Natural killer cell treated with Interleukin-12 subunit alpha and Interleukin-12 subunit beta and Interleukin-15 and Interleukin-18, amount 100 ng/mL, for 72 hours (primary cell): ENCODE measurements around the gene FCHO1. TPM values are rescaled to one million over a fixed set of nuclear protein-coding genes. Genes with fewer than 3 reads are reported as not detected.
"Not testable (repeated sequence)": the region's sequence is repeated elsewhere in the genome, so short reads cannot be mapped to it uniquely, and the experiment has no call there.

Experiments
- ATAC-seq, 2 donors: fragments of 150-1000 bp; cut with Tn5 transposase in 1 of 2; sonication (Bioruptor Pico), chemical (Tn5 transposase) in 1 of 2; 2 replicates each; pipeline ENCODE4 v1.10.0; 2021
- DNase-seq: peaks from one replicate; pipeline ENCODE4 v3.0.0; 2022; ENCODE audit warnings: low spot score
- H3K27ac Mint-ChIP-seq, 2 donors: 1 replicate in 1 of 2; 2 replicates in 1 of 2; pipeline ENCODE4 v1.8.0; 2022; ENCODE audit warnings: mixed read lengths in 2 of 2, mild to moderate bottlenecking in 1 of 2, moderate library complexity in 1 of 2
- H3K27me3 Mint-ChIP-seq, 2 donors: 1 replicate in 1 of 2; 2 replicates in 1 of 2; pipeline ENCODE4 v1.8.0; 2022; ENCODE audit warnings: mixed read lengths in 2 of 2
- H3K36me3 Mint-ChIP-seq: one replicate; pipeline ENCODE4 v1.8.0; 2022; ENCODE audit warnings: mixed read lengths
- H3K4me1 Mint-ChIP-seq, 2 donors: 1 replicate in 1 of 2; 2 replicates in 1 of 2; pipeline ENCODE4 v1.8.0; 2022; ENCODE audit warnings: low read depth in 2 of 2, mixed read lengths in 2 of 2, mild to moderate bottlenecking in 1 of 2
- H3K4me3 Mint-ChIP-seq: one replicate; pipeline ENCODE4 v1.8.0; 2022; ENCODE audit warnings: mixed read lengths
- H3K9me3 Mint-ChIP-seq: 2 replicates; pipeline ENCODE4 v1.8.0; 2022; ENCODE audit warnings: mixed read lengths
- total RNA-seq, 2 donors: library from RNA; stranded (reverse); gene quantifications; one replicate each; pipeline ENCODE4 v1.2.3, GENCODE V29; 2022

Gene FCHO1
- total RNA-seq, 2 donors from 2014 or later = 28.6 to 71.0 TPM

DNA sequence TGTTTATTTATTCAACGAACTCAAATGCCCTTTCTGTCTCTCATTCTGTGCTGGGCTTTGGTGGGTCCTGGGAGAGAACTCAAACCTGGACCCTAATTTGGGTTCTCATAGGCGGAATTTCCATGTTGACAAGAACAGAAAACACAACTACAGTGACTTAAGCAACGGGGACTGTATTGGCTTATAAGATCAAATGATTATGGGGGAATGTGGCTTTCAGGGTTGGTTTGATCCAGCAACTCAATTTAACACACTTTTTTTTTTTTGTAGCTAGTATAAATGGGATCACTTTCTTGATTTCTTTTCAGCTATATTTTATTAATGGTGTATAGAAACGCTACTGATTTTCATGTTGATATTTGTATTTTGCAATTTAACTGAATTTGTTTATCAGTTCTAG is 9.9 kb downstream of the FCHO1 start:
- Mint-ChIP-seq H3K27ac (no peak overlapping the region), H3K36me3 (no peaks in the 10 kb centered on the region), H3K9me3 (no peaks in the 10 kb centered on the region), H3K4me1 (peaks cover 0 to 7% of the 10 kb centered on the region in 2 donors), H3K27me3 (no peaks in the 10 kb centered on the region), H3K4me3 (no peak overlapping the region)
- no peak for DNase-seq
- no peak for ATAC-seq

GRCh38 chr19:17762505-17763229 is 11.4 kb downstream of the FCHO1 start:
- Mint-ChIP-seq H3K9me3 (no peaks in the 10 kb centered on the region), H3K4me3 (no peak overlapping the region), H3K36me3 (no peaks in the 10 kb centered on the region), H3K27me3 (no peaks in the 10 kb centered on the region), H3K4me1 (peaks cover 0 to 10% of the 10 kb centered on the region in 2 donors), H3K27ac (no peak overlapping the region)
- peak in 1 of 2 donors; percentile 60 for ATAC-seq
- DNase-seq = no peak

GRCh38 chr19:17764348-17764747 is 13.1 kb downstream of the FCHO1 start:
- Mint-ChIP-seq H3K27me3 (no peaks in the 10 kb centered on the region), H3K4me3 (no peak overlapping the region), H3K36me3 (no peaks in the 10 kb centered on the region), H3K9me3 (no peaks in the 10 kb centered on the region), H3K27ac (peak overlapping the region in 1 of 2 donors; percentile 49), H3K4me1 (peaks cover 0 to 6% of the 10 kb centered on the region in 2 donors)
- DNase-seq (no peak), ATAC-seq (no peak)

- no peak overlapping the region for H3K4me3 Mint-ChIP-seq
- peak overlapping the region; percentile 49 to 88 for H3K27ac Mint-ChIP-seq
- peaks cover 0 to 6% of the 10 kb centered on the region in 2 donors for H3K4me1 Mint-ChIP-seq
- no peaks in the 10 kb centered on the region for H3K9me3 Mint-ChIP-seq
- peak; percentile 76 to 82 for ATAC-seq
- no peaks in the 10 kb centered on the region for H3K27me3 Mint-ChIP-seq
- no peaks in the 10 kb centered on the region for H3K36me3 Mint-ChIP-seq
- no peak for DNase-seq
Measured at GRCh38 chr19:17765069-17765618, 13.9 kb downstream of the FCHO1 start.

GRCh38 chr19:17766543-17767131 is 15.4 kb downstream of the FCHO1 start:
- DNase-seq = no peak
- ATAC-seq = peak in 1 of 2 donors; percentile 70
- H3K4me3 Mint-ChIP-seq = no peak overlapping the region
- peaks cover 0 to 6% of the 10 kb centered on the region in 2 donors for H3K4me1 Mint-ChIP-seq
- H3K27ac Mint-ChIP-seq = no peak overlapping the region
- no peaks in the 10 kb centered on the region for H3K36me3 Mint-ChIP-seq
- H3K9me3 Mint-ChIP-seq = no peaks in the 10 kb centered on the region
- H3K27me3 Mint-ChIP-seq = no peaks in the 10 kb centered on the region

GRCh38 chr19:17767559-17767958 is 16.3 kb downstream of the FCHO1 start:
- H3K9me3 Mint-ChIP-seq = no peaks in the 10 kb centered on the region
- no peak overlapping the region for H3K4me3 Mint-ChIP-seq
- H3K4me1 Mint-ChIP-seq = peaks cover 0 to 9% of the 10 kb centered on the region in 2 donors
- H3K36me3 Mint-ChIP-seq = no peaks in the 10 kb centered on the region
- no peaks in the 10 kb centered on the region for H3K27me3 Mint-ChIP-seq
- no peak for DNase-seq
- no peak overlapping the region for H3K27ac Mint-ChIP-seq
- ATAC-seq = no peak

DNA sequence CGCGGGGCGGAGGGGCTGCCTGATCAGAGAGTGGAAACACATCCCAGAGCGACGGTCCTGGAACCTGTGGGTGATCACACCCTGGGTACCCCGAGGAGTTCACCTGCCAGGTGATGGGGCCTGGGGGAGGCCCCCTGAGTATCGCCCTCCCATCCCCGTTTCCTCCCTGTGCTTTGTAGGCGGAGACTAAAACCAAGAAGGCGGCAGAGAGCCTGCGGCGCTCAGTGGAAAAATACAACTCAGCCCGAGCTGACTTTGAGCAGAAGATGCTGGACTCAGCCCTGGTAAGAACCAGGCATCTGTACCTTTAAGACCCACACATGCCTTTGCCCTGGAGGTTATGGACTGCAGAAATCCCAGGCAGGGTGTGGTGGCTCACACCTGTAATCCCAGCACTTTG is 19.3 kb downstream of the FCHO1 start:
- H3K9me3 Mint-ChIP-seq = no peaks in the 10 kb centered on the region
- no peak overlapping the region for H3K4me3 Mint-ChIP-seq
- no peaks in the 10 kb centered on the region for H3K27me3 Mint-ChIP-seq
- no peak for DNase-seq
- ATAC-seq = no peak
- no peaks in the 10 kb centered on the region for H3K36me3 Mint-ChIP-seq
- peaks cover 0 to 8% of the 10 kb centered on the region in 2 donors for H3K4me1 Mint-ChIP-seq
- H3K27ac Mint-ChIP-seq = no peak overlapping the region

DNA sequence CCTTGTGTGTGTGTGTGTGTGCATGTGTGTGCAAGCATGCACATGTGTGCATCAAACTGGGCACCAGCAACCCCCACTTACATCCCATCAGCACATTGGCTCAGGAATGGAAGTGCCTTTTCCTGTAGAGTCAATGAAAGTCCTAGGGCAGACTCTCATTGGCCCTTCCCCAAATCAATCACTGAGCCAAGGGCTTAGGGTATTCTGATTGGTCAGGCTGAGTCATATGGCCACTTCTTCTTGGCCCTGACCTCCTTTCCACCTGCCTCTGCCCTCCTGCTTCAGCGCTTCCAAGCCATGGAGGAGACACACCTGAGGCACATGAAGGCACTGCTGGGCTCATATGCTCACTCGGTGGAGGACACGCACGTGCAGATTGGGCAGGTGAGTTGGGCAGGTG is 20.9 kb downstream of the FCHO1 start:
- H3K4me3 Mint-ChIP-seq = no peak overlapping the region
- peaks cover 4 to 14% of the 10 kb centered on the region in 2 donors for H3K4me1 Mint-ChIP-seq
- H3K9me3 Mint-ChIP-seq = no peaks in the 10 kb centered on the region
- H3K27me3 Mint-ChIP-seq = no peaks in the 10 kb centered on the region
- DNase-seq (no peak), ATAC-seq (peak in 1 of 2 donors; percentile 40)
- H3K36me3 Mint-ChIP-seq = no peaks in the 10 kb centered on the region
- H3K27ac Mint-ChIP-seq = no peak overlapping the region

DNA sequence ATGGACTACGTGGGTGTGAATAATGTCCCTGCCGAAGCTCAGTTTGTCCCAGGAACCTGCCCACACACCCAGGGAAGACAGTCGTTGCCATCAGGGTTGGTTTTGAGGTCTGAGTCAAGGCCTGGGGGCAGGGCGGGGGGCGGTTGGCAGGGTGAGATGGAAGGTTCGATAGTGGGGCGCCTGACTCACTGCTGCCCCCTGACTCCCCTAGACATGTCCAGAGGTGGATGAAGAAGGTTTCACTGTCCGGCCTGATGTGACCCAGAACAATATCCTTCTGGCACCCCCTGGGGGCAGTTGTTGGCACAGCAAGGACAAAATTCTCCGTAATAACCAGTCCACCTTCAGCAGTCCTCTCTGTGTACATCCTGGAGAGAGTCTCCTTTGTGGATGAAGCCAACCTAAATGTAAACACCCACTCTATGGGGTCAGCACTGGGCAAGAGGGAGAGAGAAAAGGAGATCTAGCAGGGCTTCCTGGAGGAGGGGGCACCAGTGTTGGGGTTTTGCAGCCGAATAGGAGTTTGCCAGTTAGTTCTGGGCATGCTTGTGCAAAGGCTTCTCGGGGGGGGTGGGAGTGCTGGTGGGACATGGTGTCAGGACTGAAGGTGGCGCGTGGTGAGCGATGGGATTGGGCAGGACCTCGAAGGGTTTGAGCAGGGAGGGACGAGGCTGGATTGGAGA is 24.1 kb downstream of the FCHO1 start:
- Mint-ChIP-seq H3K27ac (no peak overlapping the region), H3K9me3 (no peaks in the 10 kb centered on the region), H3K4me1 (peaks cover 9 to 31% of the 10 kb centered on the region in 2 donors), H3K27me3 (no peaks in the 10 kb centered on the region), H3K36me3 (no peaks in the 10 kb centered on the region), H3K4me3 (no peak overlapping the region)
- DNase-seq (no peak), ATAC-seq (no peak)

DNA sequence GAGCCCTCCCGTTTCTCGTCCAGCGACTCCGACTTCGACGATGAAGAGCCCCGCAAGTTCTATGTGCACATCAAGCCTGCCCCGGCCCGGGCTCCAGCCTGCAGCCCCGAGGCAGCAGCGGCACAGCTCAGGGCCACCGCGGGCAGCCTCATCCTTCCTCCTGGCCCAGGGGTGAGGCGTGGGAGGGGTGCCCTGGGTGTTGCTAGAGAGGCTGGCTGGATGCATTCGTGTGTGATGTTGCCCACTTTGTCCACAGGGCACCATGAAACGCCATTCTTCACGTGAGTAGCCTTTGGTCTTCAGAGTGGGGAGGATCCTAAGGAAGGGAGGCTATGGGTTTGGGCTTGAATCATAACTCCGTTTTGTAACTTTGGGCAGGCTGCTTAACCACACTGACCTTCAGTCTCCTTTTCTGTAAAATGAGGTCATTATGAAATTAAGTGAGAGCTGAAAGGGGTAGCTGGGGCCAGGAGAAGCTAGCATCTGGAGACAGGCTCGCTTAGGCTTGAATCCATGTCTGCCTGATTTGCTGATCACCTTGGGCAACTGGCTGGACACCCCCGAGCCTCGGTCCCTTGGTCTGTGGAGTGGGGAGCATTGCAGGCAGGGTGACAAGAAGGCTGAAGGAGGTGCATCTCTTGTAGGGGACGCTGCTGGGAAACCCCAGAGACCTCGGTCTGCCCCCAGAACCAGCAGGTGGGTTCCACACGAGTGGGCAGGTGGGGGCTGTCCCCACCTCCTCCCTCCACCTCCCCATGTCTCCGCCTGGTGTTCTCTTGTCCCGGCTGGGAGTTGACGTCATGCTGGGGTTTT is 24.9 kb downstream of the FCHO1 start:
- no peaks in the 10 kb centered on the region for H3K36me3 Mint-ChIP-seq
- H3K9me3 Mint-ChIP-seq = no peaks in the 10 kb centered on the region
- H3K4me1 Mint-ChIP-seq = peaks cover 9 to 31% of the 10 kb centered on the region in 2 donors
- ATAC-seq (peak in 1 of 2 donors; percentile 36), DNase-seq (no peak)
- H3K27me3 Mint-ChIP-seq = no peaks in the 10 kb centered on the region
- peak overlapping the region; percentile 36 for H3K4me3 Mint-ChIP-seq
- H3K27ac Mint-ChIP-seq = peak overlapping the region in 1 of 2 donors; percentile 60

DNA sequence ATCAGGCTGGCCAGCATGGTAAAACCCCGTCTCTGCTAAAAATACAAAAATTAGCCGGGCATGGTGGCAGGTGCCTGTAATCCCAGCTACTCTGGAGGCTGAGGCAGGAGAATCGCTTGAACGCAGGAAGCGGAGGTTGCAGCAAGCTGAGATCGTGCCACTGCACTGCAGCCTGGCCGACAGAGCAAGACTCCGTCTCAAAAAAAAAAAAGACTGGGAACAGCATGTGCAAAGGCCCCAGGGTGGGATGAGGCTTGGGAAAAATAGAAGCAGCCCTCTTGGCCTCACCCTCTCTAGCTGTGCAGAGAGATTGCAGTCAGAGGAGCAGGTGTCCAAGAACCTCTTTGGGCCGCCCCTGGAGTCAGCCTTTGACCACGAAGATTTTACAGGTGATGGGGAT is 26.6 kb downstream of the FCHO1 start:
- ATAC-seq, H3K27me3 Mint-ChIP-seq, H3K4me3 Mint-ChIP-seq: not testable (repeated sequence)

GRCh38 chr19:17778251-17778967 is 27.1 kb downstream of the FCHO1 start:
- DNase-seq (peak; percentile 71), ATAC-seq (peak; percentile 70 to 91)
- Mint-ChIP-seq H3K9me3 (no peaks in the 10 kb centered on the region), H3K4me3 (no peak overlapping the region), H3K27me3 (no peaks in the 10 kb centered on the region), H3K36me3 (peaks cover 6% of the 10 kb centered on the region), H3K4me1 (peaks cover 9 to 32% of the 10 kb centered on the region in 2 donors), H3K27ac (peak overlapping the region in 1 of 2 donors; percentile 80)

More for the DNA sequence above, 26.6 kb downstream of the FCHO1 start:
- peaks cover 9 to 32% of the 10 kb centered on the region in 2 donors for H3K4me1 Mint-ChIP-seq
- DNase-seq, H3K36me3 Mint-ChIP-seq, H3K9me3 Mint-ChIP-seq, H3K27ac Mint-ChIP-seq: not testable (repeated sequence)
